GM12878 (cell line): ENCODE results near the gene CPLX1. TPM values are rescaled to one million over a fixed set of nuclear protein-coding genes. Genes with fewer than 3 reads are reported as not detected.

Source experiments
- ATAC-seq: fragments of 200-7000 bp; cut with Tn5 transposase; 3 replicates; pipeline ENCODE4 v1.9.1; 2020; ENCODE audit warnings: mild to moderate bottlenecking, moderate library complexity
- BruUV-seq: library from RNA; stranded (reverse); fragments of 400-500 nt; replicated peaks from 2 replicates; lab custom pipeline; 2021; lab: Mats Ljungman, UMichigan
- CTCF ChIA-PET: fragments of 300-600 bp; sonication (Branson Sonifier 250); formaldehyde crosslinking; extraction: SDS; loops from one replicate; lab custom pipeline; 2021; ENCODE audit warnings: inconsistent platforms; lab: Yijun Ruan, JAX
- POLR2A ChIA-PET: fragments of 350-600 bp; formaldehyde crosslinking; extraction: SDS; loops from one replicate; lab custom pipeline; 2021; ENCODE audit warnings: inconsistent platforms; lab: Charles Lee
- RAD21 ChIA-PET: fragments of 300-600 bp; sonication (Branson Sonifier 250); formaldehyde crosslinking; loops from one replicate; lab custom pipeline; 2023; ENCODE audit warnings: antibody characterized with exemption; ENCODE audit not compliant: unreplicated experiment; lab: Charles Lee
- SMC1A ChIA-PET: fragments of 300-600 bp; sonication (Branson Sonifier 250); formaldehyde crosslinking; loops from one replicate; lab custom pipeline; 2023; ENCODE audit not compliant: unreplicated experiment, uncharacterized antibody; lab: Charles Lee
- DNase-seq: peaks from one replicate; pipeline ENCODE4 v3.0.0-alpha.2; 2011; ENCODE audit warnings: low read depth, low spot score
- FAIRE-seq: peaks from 3 replicates; lab custom pipeline; 2011; peaks lifted over from hg19 to GRCh38; lab: Jason Lieb, UNC
- H2AFZ ChIP-seq: 2 replicates; pipeline ENCODE4 v1.6.0; 2011; ENCODE audit warnings: low read depth, low read length, control low read depth; ENCODE audit not compliant: control insufficient read depth
- H3K27ac ChIP-seq: 2 replicates; pipeline ENCODE4 v1.5.1; 2011; ENCODE audit warnings: control low read depth; ENCODE audit not compliant: control insufficient read depth, insufficient read depth
- H3K27me3 ChIP-seq, 2 experiments: replicated peaks in 1 of 2; 2 replicates each; pipeline versions ENCODE4 v1.6.0 to v1.6.1; 2011; ENCODE audit warnings: low read length in 1 of 2; ENCODE audit not compliant: control insufficient read depth in 2 of 2, insufficient read depth in 2 of 2
- H3K36me3 ChIP-seq, 2 experiments: 2 replicates each; pipeline ENCODE4 v1.5.1; 2011; ENCODE audit warnings: low read length in 1 of 2; ENCODE audit not compliant: control insufficient read depth in 2 of 2, insufficient read depth in 2 of 2
- H3K4me1 ChIP-seq: 2 replicates; pipeline ENCODE4 v1.6.1; 2011; ENCODE audit warnings: mild to moderate bottlenecking, low read length, moderate library complexity, mixed read lengths; ENCODE audit not compliant: control insufficient read depth, insufficient read depth
- H3K4me2 ChIP-seq: 2 replicates; pipeline ENCODE4 v1.6.0; 2011; ENCODE audit warnings: control low read depth; ENCODE audit not compliant: control insufficient read depth, insufficient read depth
- H3K4me3 ChIP-seq: fragments of 200-600 bp; sonication (generic); 2 replicates; pipeline ENCODE4 v1.5.1; 2016
- H3K79me2 ChIP-seq: 2 replicates; pipeline ENCODE4 v1.6.0; 2011; ENCODE audit warnings: low read length; ENCODE audit not compliant: control insufficient read depth, insufficient read depth
- H3K9ac ChIP-seq: 2 replicates; pipeline ENCODE4 v1.8.0; 2011; ENCODE audit warnings: low read length, control low read depth, mixed read lengths; ENCODE audit not compliant: control insufficient read depth, insufficient read depth
- H3K9me3 ChIP-seq: replicated peaks from 3 replicates; pipeline ENCODE4 v1.5.1; 2011; ENCODE audit warnings: mild to moderate bottlenecking, low read length; ENCODE audit not compliant: control insufficient read depth, insufficient read depth
- H4K20me1 ChIP-seq: 2 replicates; pipeline ENCODE4 v1.6.0; 2011; ENCODE audit not compliant: control insufficient read depth, insufficient read depth
- BCL11A ChIP-seq: IDR thresholded peaks from 2 replicates; pipeline ENCODE4 v1.6.1; 2011; ENCODE audit warnings: low read depth, low read length
- BMI1 ChIP-seq: fragments of 450-650 bp; IDR thresholded peaks from 2 replicates; pipeline ENCODE4 v1.6.1; 2016; ENCODE audit warnings: mild to moderate bottlenecking, moderate library complexity, borderline replicate concordance
- CEBPB ChIP-seq, 2 experiments: fragments of 150-350 bp in 1 of 2; IDR thresholded peaks; 2 replicates each; pipeline ENCODE4 v1.6.1; 2012 to 2014; ENCODE audit warnings: low read depth in 2 of 2, low read length in 2 of 2, borderline replicate concordance in 1 of 2, inconsistent platforms in 1 of 2
- CEBPZ ChIP-seq: fragments of 150-350 bp; IDR thresholded peaks from 2 replicates; pipeline ENCODE4 v1.6.1; 2016; ENCODE audit warnings: low read depth, low read length
- ESRRA ChIP-seq: IDR thresholded peaks from 2 replicates; pipeline ENCODE4 v1.6.1; 2012; ENCODE audit warnings: mild to moderate bottlenecking, low read length, improper control_type of control experiment
- IRF5 ChIP-seq: fragments of 450-650 bp; IDR thresholded peaks from 2 replicates; pipeline ENCODE4 v1.6.1; 2017; ENCODE audit warnings: borderline replicate concordance
- KAT2A ChIP-seq: conservative IDR thresholded peaks from 2 replicates; pipeline ENCODE4 v1.6.1; 2011; ENCODE audit warnings: low read depth, low read length; ENCODE audit not compliant: control insufficient read depth
- KLF5 ChIP-seq: fragments of 450-650 bp; IDR thresholded peaks from 2 replicates; pipeline ENCODE4 v1.6.1; 2014; ENCODE audit warnings: mild to moderate bottlenecking; ENCODE audit not compliant: partially characterized antibody
- MEF2B ChIP-seq: fragments of 450-650 bp; IDR thresholded peaks from 2 replicates; pipeline ENCODE4 v1.6.1; 2018; ENCODE audit warnings: mild to moderate bottlenecking, moderate library complexity; ENCODE audit not compliant: partially characterized antibody, poor library complexity, severe bottlenecking
- RUNX3 ChIP-seq: IDR thresholded peaks from 2 replicates; pipeline ENCODE4 v1.6.1; 2012; ENCODE audit warnings: low read length, inconsistent platforms
- TCF7 ChIP-seq: IDR thresholded peaks from 2 replicates; pipeline ENCODE4 v1.6.1; 2014; ENCODE audit warnings: antibody characterized with exemption, borderline replicate concordance
- ZBTB4 ChIP-seq: fragments of 450-650 bp; formaldehyde crosslinking; IDR thresholded peaks from 2 replicates; pipeline ENCODE4 v1.4.0; 2022; ENCODE audit warnings: mild to moderate bottlenecking, moderate library complexity
- WGBS: methylation state at CpG from one replicate; pipeline ENCODE4 v1.1.6; 2016; ENCODE audit warnings: low lambda C conversion rate; ENCODE audit not compliant: insufficient replicate concordance, insufficient coverage; ENCODE audit errors: missing lambda C conversion rate; 5-methylcytosine and 5-hydroxymethylcytosine counted together
- in situ Hi-C: fragments of 300-500 bp; cut with MboI; formaldehyde crosslinking; loops from 9 replicates; pipeline ENCODE4 v1.14.3; 2018; ENCODE audit warnings: mixed read lengths
- intact Hi-C: fragments of 100-400 bp; cut with micrococcal nuclease; formaldehyde crosslinking; loops from one replicate; pipeline ENCODE4 v1.14.2; 2022; ENCODE audit not compliant: unreplicated experiment
- polyA plus RNA-seq, 11 experiments: library from polyadenylated mRNA; depleted of rRNA in 4 of 11; unstranded in 6 of 11; stranded (reverse) in 5 of 11; fragments of >200 nt; fragmentation: Nextera tagmentation in 4 of 11; fragmentation: Illumina TruSeq in 1 of 11; extraction: Ambion mirVana in 4 of 11; extraction: Trizol in 1 of 11; gene quantifications; 1 replicate in 1 of 11; 2 replicates in 10 of 11; pipeline versions ENCODE4 v1.2.1 to v1.2.3, GENCODE V29; 2011 to 2016; ENCODE audit warnings: inconsistent platforms in 2 of 11, missing spikeins in 2 of 11, low read depth in 1 of 11
- total RNA-seq, 4 experiments: library from RNA; depleted of rRNA in 3 of 4; stranded (reverse); fragments of >200 nt in 3 of 4; fragmentation: Illumina TruSeq in 1 of 4; extraction: Trizol in 1 of 4; gene quantifications; 2 replicates each; pipeline versions ENCODE4 v1.2.1 to v1.2.3, GENCODE V29; 2013 to 2021
- TF ChIP-seq, protein P1 (sequence below): fragments of 450-650 bp; conservative IDR thresholded peaks from 2 replicates; pipeline ENCODE4 v1.6.1; 2017; ENCODE audit warnings: mild to moderate bottlenecking, moderate library complexity

CPLX1 gene
- total and polyA plus RNA-seq, 10 of the 15 experiments (the other 5 are each of a cell fraction or from before 2014, with no cell fraction given) = 0.04 to 1.2 (median 0.13) TPM; not detected in 5

- ATAC-seq = no peak
- no peak for FAIRE-seq
- Histone ChIP-seq H3K36me3 (peaks cover 34 to 38% of the 10 kb centered on the region in 2 experiments), H3K4me1 (no peaks in the 10 kb centered on the region), H2AFZ (no peak overlapping the region), H3K27me3 (no peaks in the 10 kb centered on the region), H3K79me2 (no peaks in the 10 kb centered on the region), H4K20me1 (no peaks in the 10 kb centered on the region), H3K9ac (no peak overlapping the region), H3K4me2 (no peak overlapping the region), H3K27ac (no peak overlapping the region), H3K4me3 (no peak overlapping the region), H3K9me3 (no peaks in the 10 kb centered on the region; the same call in 2 of the 3 replicates)
- SMC1A ChIA-PET = no interaction called here
- in situ Hi-C loops = no loop called here
- no peak for DNase-seq
- WGBS = 100% methylated on average over 7 of the region's 9 CpGs
- BruUV-seq = no TSS peak
- CTCF ChIA-PET = no interaction called here
- intact Hi-C loops = no loop called here
- POLR2A ChIA-PET = no interaction called here
- TF ChIP-seq KAT2A (no peak), MEF2B (no peak), KLF5 (no peak), CEBPB (IDR thresholded peaks at IDR 0.05; ENCODE audit: borderline replicate concordance in 1 of 2, low read depth in 2 of 2, low read length in 2 of 2) (no peak), IRF5 (no peak), RUNX3 (no peak), CEBPZ (no peak), ESRRA (no peak), TCF7 (no peak), BMI1 (no peak), BCL11A (no peak), ZBTB4 (CRISPR knock-in tag) (no peak)
- TF ChIP-seq, protein P1, sequence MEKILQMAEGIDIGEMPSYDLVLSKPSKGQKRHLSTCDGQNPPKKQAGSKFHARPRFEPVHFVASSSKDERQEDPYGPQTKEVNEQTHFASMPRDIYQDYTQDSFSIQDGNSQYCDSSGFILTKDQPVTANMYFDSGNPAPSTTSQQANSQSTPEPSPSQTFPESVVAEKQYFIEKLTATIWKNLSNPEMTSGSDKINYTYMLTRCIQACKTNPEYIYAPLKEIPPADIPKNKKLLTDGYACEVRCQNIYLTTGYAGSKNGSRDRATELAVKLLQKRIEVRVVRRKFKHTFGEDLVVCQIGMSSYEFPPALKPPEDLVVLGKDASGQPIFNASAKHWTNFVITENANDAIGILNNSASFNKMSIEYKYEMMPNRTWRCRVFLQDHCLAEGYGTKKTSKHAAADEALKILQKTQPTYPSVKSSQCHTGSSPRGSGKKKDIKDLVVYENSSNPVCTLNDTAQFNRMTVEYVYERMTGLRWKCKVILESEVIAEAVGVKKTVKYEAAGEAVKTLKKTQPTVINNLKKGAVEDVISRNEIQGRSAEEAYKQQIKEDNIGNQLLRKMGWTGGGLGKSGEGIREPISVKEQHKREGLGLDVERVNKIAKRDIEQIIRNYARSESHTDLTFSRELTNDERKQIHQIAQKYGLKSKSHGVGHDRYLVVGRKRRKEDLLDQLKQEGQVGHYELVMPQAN = no peak
- RAD21 ChIA-PET = no interaction called here
These were observed 45.6 kb upstream of the CPLX1 start for GRCh38 chr4:871484-871883.
